ENCODE measurements around the gene ITPR2.
A peak's percentile ranks its signal among the peaks of the same experiment; 100 is the strongest.

The ITPR2 gene

DNA sequence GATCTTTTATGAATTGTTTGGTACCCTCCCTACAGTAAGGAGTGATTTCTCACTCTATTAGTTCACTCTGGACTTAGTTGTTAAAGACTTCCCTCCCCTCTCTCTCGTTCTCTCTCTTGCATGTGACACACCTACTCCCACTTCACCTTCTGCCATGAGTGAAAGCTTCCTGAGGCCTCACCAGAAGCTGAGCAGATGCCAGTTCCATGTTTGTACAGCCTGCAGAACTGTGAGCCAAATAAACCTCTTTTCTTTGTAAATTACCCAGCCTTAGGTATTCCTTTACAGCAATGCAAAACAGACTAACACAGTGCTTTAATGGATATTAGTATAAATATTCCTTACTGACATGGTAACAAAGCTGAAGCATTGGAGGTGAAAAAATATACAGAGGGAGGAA is 450.0 kb downstream of the ITPR2 start:
- no peak for DNase-seq (ENCODE audit: low spot score)

- no peak for DNase-seq (ENCODE audit: low spot score)
These were observed 452.1 kb downstream of the ITPR2 start for GRCh38 chr12:26380897-26381296.

GRCh38 chr12:26379777-26380467 is 453.1 kb downstream of the ITPR2 start:
- no peak for DNase-seq (ENCODE audit: low spot score)

DNA sequence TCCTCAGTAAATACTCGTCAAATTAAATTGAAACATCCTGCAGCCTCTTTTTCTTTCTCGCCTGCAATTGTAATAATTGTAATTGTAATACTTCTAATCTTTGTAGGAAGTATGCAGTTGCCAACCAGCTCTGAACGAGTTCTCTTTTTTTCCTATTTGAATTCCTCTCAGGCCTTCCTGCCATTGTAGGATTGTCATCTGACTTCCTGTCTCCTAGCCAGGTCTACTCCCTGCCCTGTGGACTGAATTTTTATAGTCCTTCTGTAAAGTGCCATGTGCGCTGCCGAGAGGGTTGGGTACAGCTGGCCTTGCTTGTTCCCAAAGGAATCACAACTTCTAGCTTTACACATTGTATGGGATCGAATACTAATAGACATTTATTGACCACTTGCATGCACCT is 454.3 kb downstream of the ITPR2 start:
- no peak for DNase-seq (ENCODE audit: low spot score)

DNA sequence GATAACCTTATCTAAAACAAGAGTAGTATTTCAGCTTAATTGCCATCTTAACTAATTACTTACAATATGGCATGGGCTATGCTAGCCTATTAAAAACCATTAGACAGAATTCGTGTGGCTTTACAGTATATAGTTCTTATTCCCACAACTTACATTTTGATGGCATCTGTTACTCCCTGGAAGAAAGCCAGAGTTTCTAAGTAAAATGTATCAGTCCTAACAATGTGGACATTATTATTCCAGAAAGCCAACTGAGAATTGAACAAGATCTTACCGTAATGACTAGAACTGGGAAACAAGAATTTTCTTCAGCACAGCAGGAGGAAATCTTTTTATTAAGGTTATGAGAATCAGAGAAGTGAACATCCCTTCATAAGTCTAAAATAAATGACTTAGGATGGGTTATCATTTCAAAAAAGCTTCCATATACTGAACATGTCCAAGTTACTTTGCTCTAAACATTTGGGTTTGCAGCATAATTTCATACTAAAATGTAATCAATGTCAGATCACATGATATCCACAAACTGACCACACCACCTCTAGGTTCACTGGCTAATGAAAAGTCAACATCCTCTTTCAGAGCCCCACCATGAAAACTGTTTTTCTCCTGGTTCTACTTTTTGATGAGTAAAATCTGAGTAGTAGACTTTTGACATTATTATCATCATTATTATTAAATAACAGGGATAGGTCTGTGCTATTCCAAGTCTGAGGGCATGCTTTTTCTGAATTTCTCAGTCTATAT is 457.9 kb downstream of the ITPR2 start:
- DNase-seq (ENCODE audit: low spot score) = no peak

DNA sequence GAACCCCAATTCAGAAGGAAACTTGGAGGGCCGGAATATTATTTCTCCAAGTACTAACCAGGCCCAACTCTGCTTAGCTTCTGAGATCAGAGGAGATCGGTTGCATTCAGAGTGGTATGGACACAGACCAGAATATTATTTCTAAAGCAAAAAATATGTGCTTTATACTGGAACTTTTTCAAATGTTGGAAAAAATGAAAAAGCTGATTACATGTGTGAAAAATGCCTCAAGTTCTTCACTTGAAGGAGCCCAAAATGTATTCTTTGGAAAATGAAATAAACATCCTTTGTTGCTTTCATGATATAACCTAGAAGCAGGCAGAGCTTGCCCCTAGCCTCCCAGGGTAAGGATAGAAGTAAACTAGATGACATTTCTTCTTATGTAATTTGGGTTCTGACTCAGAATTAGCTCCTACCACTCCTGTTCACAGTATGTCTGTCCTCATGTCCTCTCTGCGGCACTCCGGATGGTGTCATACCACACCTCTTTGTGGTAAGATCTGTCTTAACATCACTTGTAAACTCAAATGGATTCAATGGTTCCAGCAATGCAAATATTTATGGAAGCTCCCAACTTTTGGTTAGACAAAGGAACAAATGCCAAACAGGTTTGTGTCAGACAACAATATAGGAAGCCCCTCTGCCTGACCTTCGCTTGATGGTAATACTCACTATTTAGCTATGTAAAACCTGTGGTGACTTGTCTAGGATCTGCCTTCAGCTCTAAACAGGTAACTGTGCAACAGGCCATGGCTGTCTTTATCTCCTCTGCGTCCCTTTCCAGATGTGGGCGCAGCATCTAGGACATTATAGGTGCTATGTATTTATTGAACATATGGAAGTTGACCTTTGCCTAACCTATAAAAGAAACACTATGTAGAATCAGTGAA is 459.1 kb downstream of the ITPR2 start:
- no peak for DNase-seq (ENCODE audit: low spot score)

DNA sequence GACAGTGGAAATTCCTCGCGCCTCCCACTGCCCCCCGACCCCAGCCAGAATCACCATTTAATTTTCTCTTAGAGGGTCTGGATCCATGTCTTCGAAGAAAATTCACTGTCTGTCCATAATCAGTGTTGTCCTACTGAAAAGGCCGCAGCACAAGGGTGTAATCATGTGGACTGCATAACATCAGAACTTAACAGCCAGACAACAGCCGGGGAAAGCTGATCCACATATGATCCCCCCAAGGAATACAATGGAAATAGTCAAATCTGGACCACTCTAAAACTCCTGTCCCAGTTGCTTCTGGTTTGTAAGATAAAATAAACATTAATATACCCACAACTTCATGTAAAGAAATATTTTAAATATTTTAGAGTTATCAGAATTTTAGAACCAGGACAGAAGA is 460.1 kb downstream of the ITPR2 start:
- DNase-seq (ENCODE audit: low spot score) = no peak

GRCh38 chr12:26370098-26370497 is 462.9 kb downstream of the ITPR2 start:
- no peak for DNase-seq (ENCODE audit: low spot score)

DNA sequence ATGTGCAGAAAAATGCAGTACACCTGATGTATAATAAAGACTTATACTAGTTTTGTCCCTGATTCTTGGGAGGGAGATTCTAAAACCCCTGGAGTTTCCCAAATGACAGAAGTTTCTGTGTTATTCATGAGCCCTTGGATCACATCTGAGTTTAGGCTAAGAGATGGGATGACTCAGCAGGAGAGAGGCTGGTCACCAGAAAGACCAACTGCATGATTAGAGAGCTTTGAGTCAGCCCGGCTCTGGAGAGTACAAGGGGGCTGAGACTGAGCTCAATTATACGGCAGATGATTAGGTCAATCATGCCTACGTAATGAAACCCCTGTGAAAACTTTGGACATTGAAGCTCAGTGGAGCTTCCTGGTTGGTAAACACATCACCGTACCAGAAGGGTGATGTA is 463.4 kb downstream of the ITPR2 start:
- no peak for DNase-seq (ENCODE audit: low spot score)

DNA sequence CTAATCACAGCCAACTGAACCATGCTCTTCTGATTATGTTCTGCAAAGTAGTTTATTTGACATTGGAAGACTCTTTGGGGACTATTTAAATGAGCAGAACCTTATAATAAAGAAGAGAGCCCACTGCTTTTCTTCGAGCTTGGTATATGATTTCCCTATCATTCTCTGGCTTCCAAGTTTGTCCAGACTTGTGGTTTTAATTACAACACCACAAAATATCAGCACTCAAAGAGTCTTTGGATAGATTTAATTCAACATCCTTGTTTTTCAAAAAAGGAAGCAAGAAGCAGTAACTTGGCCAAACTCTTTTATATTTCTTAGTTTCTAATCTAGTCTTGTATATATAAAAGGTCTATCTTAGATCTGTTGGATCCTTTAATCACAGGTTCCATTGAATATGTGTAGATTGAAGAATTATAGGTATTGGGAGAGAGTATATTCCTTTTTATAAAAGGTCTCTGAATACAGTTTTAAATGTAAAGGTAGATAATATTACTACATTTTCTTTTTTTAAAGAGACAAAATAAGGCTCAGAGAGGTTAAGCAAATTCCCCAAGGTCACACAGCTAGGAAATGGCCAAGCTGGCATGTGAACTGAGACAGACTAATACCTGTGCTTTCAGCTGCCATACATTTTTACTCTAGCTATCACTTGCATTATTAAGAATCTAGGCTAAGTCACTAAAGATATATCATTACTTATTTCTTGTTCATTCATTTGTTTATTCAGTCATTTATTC is 464.8 kb downstream of the ITPR2 start:
- DNase-seq (ENCODE audit: low spot score) = no peak

GRCh38 chr12:26361964-26362363 is 471.0 kb downstream of the ITPR2 start:
- DNase-seq (ENCODE audit: low spot score) = peak; percentile 14

DNA sequence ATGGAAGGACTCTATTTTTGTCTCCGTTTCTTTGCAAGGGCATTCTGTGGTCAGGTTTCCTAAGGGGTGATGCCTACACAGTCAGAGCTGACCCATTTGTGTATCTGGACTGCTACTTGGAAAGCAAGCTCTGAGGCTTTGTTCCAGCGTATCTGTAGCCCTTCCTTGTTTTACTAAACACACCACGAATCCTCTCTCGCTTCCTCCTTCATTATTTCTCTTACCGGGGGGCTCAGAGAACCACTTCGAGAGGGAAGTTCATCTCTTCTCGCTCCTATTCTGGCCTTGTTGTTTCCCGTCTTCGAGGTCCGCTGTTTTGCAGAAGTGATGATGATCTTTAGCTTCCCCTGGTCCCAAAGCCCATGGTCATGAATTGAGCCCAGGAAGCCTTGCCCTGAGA is 472.9 kb downstream of the ITPR2 start:
- DNase-seq (ENCODE audit: low spot score) = no peak

DNA sequence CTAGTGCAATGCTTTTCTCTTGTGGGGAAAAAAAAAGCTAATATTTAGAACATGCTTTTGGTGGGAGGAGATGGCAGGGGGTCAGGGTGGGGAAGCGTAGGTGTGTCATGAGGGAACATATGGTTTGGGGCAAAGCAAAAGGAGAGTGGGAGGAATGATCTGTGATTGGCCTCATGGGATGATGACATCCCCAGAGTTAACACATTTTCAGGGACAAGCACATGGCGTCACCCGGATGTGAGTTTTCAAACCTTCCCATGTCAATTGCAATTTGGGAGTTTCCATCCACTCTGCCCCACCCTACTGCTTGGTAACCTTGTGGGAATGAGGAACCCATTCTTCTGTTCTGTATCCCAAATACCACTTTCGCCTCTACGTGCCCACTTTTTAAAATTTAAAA is 473.4 kb downstream of the ITPR2 start:
- DNase-seq (ENCODE audit: low spot score) = no peak

DNA sequence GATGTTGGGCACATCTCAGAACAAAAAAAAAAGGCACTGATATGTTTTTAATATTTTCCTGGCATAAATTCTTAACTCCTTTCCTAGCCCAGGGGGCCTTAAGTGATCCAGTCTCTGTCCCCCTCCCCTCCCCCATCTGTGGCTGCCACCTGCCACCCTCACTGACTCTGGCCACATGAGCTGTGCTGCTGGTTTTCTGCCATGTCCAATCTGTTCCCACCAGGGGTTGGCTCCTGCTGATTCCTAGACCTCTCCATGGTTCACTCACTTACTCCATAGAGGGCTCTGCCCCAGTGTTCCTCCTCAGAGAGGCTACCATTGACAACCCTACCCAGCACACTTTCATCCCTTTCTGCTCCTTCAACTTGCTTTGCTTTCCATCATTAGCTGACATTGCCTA is 474.3 kb downstream of the ITPR2 start:
- no peak for DNase-seq (ENCODE audit: low spot score)

DNA sequence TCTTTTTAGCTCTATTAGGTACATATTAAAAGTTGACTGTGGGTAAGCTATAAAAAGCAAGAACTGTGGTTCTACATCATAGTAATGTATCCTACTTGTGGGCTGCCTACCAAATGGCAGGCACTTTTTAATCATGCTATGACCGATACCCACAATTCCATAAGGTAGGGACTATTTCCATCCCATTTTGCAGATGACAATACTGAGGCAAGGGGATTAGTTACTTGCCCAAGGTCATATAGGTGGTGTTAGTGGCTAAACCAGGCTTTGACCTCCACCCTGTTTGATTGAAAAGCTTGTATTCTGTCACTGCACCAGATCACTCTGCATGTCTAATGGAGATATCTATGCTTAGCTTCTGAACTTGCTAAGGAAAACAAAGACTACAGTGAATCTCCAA is 485.7 kb downstream of the ITPR2 start:
- no peak for DNase-seq (ENCODE audit: low spot score)

DNA sequence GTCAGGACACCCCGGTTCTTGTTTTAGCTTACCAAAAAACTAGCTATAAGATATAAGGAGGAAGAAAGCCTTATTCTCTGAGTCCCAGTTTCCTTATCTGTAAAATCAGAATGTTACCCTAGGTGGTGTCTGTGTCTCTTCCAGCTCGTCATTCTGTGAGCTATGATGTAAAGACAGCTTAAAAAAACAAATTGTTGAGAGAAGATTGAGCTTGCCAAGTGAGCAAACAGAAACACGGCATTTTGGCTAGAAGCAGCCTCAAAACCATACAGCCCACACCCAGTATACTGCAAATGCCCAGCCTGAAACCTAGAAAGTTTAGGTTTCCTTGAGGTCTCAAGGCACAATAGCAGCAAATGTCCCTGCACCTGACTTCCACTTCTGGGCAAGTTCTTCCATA is 486.3 kb downstream of the ITPR2 start:
- no peak for DNase-seq (ENCODE audit: low spot score)

DNA sequence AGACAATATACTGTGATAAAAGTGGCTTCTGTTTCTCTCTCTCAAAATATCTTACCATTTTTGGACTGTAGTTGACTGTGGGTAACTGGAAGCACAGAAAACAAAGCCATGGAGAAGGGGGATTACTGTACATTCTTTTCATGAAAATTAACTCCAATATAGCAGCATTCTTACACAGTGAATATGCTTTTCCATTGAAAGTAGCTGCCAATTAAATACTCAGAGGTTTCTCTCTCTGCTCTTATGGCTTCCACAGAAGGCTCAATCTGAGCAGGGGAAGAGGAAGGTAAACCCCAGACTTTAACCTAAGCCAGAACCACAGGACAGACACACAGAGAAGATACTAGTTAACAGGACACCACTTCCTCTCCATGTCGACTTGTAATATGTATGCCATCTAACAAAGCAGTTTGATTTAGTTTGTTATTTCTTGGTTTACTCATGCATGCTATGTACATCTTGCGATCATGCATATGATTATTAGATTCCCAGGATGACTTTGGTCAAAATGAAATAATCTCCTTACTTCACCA is 487.5 kb downstream of the ITPR2 start:
- no peak for DNase-seq (ENCODE audit: low spot score)

DNA sequence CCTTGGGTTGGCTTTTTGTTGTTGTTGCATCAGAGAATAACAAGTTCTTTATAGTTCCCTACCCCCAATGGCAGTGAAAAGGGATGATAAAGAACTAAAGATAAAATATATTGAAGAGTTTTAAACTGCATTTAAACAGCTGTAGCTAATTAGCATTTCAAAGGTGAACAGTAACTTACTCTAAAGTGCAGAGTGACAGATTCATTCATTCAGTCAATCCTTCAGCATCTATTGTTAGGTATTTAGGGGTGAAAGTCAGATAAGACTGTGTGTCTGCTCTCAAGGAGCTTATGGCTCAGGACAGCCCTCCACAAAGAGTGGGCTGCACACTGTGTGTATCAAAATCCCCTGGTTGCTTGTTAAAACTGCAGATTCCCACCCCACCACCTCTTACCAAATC is 491.5 kb downstream of the ITPR2 start:
- no peak for DNase-seq (ENCODE audit: low spot score)

- DNase-seq (ENCODE audit: low spot score) = no peak
These were observed 492.3 kb downstream of the ITPR2 start for GRCh38 chr12:26340649-26341048.

- DNase-seq (ENCODE audit: low spot score) = no peak
These were observed 493.0 kb downstream of the ITPR2 start for GRCh38 chr12:26339976-26340375.

DNA sequence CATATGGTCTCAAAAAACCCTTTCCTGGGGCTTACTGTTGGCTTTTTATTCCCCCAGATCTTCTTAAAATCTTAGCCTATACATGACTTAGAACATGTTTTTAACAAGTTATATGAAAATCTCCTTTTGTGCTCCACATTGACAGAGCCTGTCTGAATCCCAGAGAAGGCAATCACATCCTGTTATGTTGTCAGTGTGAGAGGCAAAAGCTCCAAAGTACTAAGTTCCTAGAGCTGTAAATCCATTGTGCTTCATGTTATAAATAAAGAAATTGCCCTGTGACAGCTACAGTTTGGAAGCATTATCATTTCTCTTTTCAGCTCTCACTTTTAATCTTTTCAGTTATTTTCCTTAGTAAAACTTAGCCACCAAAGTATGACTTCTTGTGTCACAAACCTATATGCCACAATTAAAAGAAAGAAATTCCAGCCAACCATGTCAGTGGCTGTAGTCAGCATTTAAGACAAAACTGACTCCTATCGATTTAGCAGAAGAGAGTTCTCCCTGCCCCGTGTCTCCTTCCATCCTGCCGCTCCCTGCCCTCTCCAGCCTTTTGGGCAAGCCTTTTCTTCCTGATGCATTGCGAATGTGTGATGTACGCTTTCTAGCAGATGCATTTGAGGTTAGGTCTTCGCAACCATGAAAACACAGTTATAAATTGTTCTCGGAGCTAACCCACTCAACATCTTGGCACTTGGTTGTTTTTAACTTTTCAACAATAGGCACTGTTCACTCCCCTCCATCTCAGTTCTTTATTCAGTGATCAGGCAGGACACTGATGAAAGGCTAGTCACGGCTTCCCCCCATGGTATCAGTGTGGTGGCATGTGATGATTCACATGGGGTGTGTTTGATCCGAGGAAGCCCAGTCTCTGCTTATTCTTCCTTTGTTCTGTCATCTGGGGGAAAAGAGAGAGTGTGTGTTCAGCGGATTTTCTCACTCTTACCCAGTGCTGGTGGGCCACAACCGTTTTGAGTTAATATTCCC is 494.1 kb downstream of the ITPR2 start:
- no peak for DNase-seq (ENCODE audit: low spot score)

All from HuH-7.5 (cell line).